GM19035 (cell line): ENCODE measurements around the gene KLK6.
"Not testable (repeated sequence)": the region's sequence is repeated elsewhere in the genome, so short reads cannot be mapped to it uniquely, and the experiment has no call there.

Experiments used
- ATAC-seq: cut with Tn5 transposase; IDR thresholded peaks from one replicate; pipeline ENCODE4 v1.9.1; 2021; ENCODE audit not compliant: unreplicated experiment

Gene KLK6

GRCh38 chr19:50994129-50994528 is 24.7 kb upstream of the KLK6 start:
- ATAC-seq: no peak

GRCh38 chr19:50992666-50993035 is 23.3 kb upstream of the KLK6 start:
- no peak for ATAC-seq

- ATAC-seq: not testable (repeated sequence)
These were observed 15.0 kb upstream of the KLK6 start for GRCh38 chr19:50984416-50984815.

DNA sequence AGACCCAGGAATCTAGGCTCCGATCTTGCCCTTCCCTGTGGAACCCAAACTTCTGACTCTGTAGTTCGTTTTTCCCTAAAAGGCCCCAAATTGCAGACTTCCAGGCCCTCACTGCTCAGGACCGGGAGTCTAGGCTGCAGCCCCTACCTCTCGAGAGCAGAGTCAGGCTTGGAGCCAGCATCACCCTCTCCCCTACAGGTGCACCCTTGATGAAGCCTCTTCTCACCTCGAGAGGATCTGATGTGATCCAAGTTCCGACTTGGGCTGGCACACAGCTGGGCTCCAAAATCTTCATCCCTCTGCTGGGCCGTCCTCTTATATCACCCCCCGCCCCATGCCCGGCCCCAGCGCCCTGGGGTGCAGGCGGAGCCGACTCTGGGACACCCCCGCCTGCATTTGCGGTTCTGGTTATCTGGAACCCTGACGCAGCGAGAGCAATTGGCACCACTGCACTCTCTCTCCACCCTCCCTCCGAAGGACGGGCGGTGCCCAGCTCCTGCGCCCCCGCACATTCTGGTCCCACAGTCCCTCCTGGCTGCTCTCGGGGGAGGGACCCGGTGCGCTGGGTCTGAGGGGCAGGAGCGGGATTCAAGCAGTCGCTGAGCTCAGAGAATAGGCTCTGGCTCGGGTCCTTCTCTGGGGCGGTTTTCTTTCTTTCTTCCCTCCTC is 14.4 kb upstream of the KLK6 start, which contains the start of gene KLK7:
TSS of gene KLK7 (minus strand) at position 293 of the 668 bp plus-strand sequence. CDS start 1,518 bp downstream, outside the sequence.
- ATAC-seq: no peak

DNA sequence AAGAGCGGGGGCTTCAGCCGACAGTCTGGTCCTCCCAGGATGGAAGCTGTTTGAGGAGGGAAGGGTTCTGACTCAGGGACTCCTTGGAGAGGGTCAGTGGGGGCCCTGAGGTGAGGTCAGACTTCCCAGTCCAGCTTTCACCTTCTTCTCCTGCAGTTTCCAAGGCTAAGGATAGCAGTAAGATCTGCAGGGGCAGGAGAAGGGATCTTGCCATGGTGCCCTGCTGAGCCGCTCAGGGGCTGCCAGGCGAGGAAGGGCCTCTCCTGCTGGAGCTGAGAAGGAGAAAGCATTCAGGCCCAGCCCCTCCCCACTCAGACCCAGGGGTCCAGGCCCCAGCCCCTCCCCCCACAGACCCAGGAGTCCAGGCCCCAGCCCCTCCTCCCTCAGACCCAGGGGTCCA is 12.8 kb upstream of the KLK6 start:
- ATAC-seq: no peak

GRCh38 chr19:50981587-50982146 is 12.3 kb upstream of the KLK6 start:
- ATAC-seq: no peak

- no peak for ATAC-seq
These were observed 10.8 kb upstream of the KLK6 start for GRCh38 chr19:50980208-50980607.

GRCh38 chr19:50979758-50980157 is 10.4 kb upstream of the KLK6 start:
- no peak for ATAC-seq

- no peak for ATAC-seq
These were observed 9.5 kb upstream of the KLK6 start for GRCh38 chr19:50978772-50979390.

GRCh38 chr19:50977626-50978025 is 8.2 kb upstream of the KLK6 start:
- no peak for ATAC-seq

DNA sequence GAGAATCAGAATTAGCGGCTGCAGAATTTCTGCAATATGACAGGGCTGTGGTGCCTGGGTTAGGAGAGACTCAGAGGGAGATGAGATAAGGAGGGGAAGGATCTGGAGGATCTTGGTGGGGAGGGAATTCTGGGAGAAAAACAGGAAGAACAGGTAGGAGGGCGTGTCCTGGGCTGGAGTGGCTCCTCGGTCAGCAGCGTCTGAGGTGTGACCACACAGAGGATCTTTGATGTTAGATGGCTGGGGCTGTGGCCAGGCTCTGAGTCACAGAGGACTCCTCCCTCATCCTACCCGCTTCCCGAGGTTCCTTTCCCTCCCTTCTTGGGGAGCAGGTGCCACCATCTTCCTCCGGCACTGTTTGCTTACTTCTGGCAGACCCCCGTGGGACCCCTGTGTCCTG is 6.4 kb upstream of the KLK6 start:
- ATAC-seq: no peak

DNA sequence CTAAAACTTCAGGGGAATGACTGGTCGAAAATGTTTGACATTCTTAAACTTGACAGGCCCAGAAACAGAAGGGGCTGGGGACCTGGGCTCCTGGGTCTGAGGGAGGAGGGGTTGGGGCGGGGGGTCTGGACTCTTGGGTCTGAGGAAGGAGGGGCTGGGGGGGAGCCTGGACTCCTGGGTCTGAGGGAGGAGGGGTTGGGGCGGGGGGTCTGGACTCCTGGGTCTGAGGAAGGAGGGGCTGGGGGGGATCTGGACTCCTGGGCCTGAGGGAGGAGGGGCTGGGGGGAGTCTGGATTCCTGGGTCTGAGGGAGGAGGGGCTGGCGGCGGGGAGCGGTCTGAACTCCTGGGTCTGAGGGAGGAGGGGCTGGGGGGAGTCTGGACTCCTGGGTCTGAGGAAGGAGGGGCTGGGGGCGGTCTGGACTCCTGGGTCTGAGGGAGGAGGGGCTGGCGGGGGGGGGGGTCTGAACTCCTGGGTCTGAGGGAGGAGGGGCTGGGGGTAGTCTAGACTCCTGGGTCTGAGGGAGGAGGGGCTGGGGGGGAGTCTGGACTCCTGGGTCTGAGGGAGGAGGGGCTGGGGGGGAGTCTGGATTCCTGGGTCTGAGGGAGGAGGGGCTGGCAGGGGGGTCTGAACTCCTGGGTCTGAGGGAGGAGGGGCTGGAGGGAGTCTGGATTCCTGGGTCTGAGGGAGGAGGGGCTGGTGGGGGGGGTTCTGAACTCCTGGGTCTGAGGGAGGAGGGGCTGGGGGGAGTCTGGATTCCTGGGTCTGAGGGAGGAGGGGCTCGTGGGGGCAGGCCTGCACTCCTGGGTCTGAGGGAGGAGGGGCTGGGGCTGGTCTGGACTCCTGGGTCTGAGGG is 5.5 kb upstream of the KLK6 start:
- ATAC-seq: no peak

DNA sequence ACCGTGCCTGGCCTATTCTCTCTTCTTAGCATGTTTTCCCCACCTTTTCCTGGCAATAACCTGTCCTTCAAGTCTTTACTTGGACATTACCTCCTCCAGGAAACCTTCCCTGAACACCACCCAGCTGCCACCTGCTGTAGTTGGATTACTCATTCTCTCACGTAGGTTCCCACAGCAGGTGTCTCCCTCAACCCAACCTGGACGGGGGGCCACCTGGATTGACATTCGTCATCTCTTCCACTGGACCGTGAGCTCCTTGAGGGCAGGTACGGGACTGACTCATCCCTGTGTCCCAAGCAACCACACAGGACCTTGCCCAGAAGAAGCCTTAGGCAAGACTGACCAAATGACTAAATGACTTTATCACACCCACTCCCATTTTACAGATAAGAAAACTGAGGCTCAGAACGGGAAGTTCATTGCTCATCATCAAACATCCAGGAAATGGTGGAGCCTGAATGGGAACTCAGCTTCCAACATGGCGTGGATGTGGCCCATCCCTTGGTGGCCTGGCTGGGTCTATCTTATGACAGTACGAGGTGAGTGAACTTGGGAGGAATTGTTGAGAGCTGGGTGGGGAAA is 3.5 kb upstream of the KLK6 start:
- no peak for ATAC-seq

DNA sequence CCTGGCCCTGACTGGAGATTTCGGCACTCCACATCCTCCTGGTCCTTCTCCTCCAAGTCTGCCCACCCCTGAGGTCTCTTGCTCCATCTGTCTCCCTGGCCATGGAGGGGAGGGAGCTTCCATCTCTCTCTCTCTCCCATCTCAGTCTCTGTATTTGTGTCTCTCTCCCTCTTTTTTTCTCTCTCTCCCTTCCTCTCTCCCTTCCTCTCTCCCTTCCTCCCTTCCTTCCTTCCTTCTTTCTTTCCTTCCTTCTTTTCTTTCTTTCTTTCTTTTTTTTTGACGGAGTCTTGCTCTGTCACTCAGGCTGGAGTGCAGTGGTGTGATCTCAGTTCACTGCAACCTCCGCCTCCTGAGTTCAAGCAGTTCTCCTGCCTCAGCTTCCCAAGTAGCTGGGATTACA is 419 bp upstream of the KLK6 start:
- ATAC-seq: not testable (repeated sequence)

- no peak for ATAC-seq
These were observed 527 bp downstream of the KLK6 start for GRCh38 chr19:50968716-50969412.

GRCh38 chr19:50967929-50968715 is 1.3 kb downstream of the KLK6 start:
- ATAC-seq: no peak

DNA sequence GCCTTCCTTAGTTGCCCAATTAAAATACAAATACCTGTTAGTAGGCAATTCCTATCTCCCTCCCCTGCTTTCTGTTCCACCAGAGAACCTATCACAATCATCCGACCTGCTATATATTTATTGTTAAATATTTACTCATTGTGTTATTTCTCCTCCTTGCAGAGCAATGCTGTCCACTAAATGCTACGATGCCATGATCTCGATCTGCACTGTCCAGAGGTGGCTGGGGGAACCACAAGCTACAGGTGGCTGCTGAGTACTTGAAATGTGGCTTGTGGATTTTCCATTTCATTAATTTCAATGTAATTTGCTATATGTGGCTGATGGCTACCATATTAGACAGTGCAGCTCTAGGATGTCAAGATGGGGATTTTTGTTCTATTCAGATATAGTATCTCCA is 5.1 kb downstream of the KLK6 start:
- no peak for ATAC-seq

DNA sequence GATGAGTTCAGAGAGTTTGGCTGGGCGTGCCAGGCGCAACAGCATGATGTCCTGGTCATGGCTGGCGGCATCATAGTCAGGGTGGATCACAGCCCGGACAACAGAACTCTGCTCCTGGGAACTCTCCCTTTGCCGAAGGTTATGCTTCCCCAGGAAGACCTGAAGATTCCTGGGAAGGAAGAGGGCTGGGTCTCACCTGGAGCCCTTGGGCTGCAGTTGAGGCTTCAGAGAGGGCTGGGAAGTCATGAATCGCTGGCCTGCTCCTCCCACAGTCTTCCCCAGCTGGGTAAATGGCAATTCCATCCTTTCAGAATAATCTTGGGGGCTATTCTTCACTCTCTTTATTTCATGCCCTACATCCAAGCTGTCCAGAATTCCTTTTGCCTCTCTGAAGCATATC is 6.0 kb downstream of the KLK6 start:
- ATAC-seq: no peak

DNA sequence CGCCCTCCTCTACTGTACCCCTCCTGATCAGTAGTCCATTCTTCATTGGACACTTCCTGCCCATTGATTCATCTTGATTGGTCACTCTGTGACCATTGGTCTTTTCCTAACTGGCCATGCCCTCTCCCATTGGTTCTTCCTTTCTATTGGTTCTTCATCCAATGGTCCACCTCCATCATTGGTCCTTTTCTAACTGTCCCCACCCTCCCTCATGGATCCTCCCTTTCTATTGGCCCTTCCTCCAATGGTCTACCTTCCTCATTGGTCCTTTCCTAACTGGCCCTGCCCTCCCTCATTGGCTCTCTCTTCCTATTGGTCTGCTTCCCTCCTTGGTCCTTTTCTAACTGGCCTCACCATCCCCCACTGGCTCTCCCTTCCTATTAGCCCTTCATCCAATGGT is 7.1 kb downstream of the KLK6 start:
- ATAC-seq: no peak
